Tibial nerve (tissue), 3 donors: ENCODE results near the gene EML5.

ENCODE experiments used
- POLR2A ChIP-seq, 2 donors: fragments of 450-650 bp; IDR thresholded peaks; one replicate each; pipeline ENCODE4 v1.6.1; 2017; ENCODE audit warnings: antibody characterized with exemption in 2 of 2, mild to moderate bottlenecking in 2 of 2, moderate library complexity in 2 of 2
- TF ChIP-seq, protein P1 (sequence below), 5 experiments: fragments of 200-600 bp in 3 of 5; fragments of 450-650 bp in 2 of 5; sonication (generic) in 3 of 5; IDR thresholded peaks; one replicate each; pipeline ENCODE4 v1.5.1; 2016 to 2019; ENCODE audit warnings: antibody characterized with exemption in 5 of 5, mild to moderate bottlenecking in 3 of 5, moderate library complexity in 2 of 5

DNA sequence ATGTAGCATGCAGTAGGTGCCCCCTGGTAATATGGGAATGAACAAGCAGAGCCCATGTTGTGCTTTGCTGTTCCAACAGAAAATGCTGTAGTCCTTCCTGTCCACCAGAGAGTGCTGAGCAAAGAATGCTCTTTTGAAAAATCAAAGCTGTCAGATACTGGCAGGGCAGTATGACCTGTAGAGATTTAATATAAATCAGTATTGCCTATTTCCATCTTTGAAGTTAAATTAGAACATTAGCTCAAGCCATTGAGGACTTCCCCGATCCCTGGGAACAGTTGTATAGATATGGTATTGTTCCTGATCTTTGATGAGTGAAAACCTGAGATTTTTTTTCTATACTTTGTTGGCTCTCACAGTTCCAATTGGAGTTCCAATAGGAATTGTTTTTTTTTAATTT, 44.7 kb upstream of the EML5 start:
- TF ChIP-seq, protein P1, sequence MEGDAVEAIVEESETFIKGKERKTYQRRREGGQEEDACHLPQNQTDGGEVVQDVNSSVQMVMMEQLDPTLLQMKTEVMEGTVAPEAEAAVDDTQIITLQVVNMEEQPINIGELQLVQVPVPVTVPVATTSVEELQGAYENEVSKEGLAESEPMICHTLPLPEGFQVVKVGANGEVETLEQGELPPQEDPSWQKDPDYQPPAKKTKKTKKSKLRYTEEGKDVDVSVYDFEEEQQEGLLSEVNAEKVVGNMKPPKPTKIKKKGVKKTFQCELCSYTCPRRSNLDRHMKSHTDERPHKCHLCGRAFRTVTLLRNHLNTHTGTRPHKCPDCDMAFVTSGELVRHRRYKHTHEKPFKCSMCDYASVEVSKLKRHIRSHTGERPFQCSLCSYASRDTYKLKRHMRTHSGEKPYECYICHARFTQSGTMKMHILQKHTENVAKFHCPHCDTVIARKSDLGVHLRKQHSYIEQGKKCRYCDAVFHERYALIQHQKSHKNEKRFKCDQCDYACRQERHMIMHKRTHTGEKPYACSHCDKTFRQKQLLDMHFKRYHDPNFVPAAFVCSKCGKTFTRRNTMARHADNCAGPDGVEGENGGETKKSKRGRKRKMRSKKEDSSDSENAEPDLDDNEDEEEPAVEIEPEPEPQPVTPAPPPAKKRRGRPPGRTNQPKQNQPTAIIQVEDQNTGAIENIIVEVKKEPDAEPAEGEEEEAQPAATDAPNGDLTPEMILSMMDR (IDR thresholded peaks at IDR 0.05): no peak
- TF ChIP-seq POLR2A (IDR thresholded peaks at IDR 0.05): no peak
